Keratinocyte (primary cell): ENCODE measurements around the gene B4GALNT4. TPM values are rescaled to one million over a fixed set of nuclear protein-coding genes. Genes with fewer than 3 reads are reported as not detected.
A peak's percentile ranks its signal among the peaks of the same experiment; 100 is the strongest.

Experiments used
- DNase-seq: peaks from one replicate; pipeline ENCODE4 v3.0.0-alpha.2; 2011; ENCODE audit warnings: low read depth, missing footprints, low spot score
- FAIRE-seq: peaks from 2 replicates; lab custom pipeline; 2011; peaks lifted over from hg19 to GRCh38; lab: Jason Lieb, UNC
- H2AFZ ChIP-seq: 2 replicates; pipeline ENCODE4 v1.6.0; 2012; ENCODE audit warnings: low read length, control low read depth, inconsistent platforms; ENCODE audit not compliant: control insufficient read depth
- H3K27ac ChIP-seq: 2 replicates; pipeline ENCODE4 v1.5.1; 2011; ENCODE audit warnings: low read length; ENCODE audit not compliant: control insufficient read depth, insufficient read depth
- H3K27me3 ChIP-seq: 3 replicates; pipeline ENCODE4 v1.6.0; 2011; ENCODE audit warnings: low read length; ENCODE audit not compliant: control insufficient read depth, insufficient read depth; ENCODE audit errors: extremely low read depth
- H3K36me3 ChIP-seq, 2 experiments: 2 replicates in 1 of 2; 3 replicates in 1 of 2; pipeline ENCODE4 v1.5.1; 2011; ENCODE audit warnings: low read length in 2 of 2, mild to moderate bottlenecking in 1 of 2; ENCODE audit not compliant: control insufficient read depth in 2 of 2, insufficient read depth in 2 of 2; ENCODE audit errors: extremely low read depth in 1 of 2
- H3K4me1 ChIP-seq: 3 replicates; pipeline ENCODE4 v1.5.1; 2011; ENCODE audit warnings: low read length; ENCODE audit not compliant: control insufficient read depth, insufficient read depth; ENCODE audit errors: extremely low read depth
- H3K4me2 ChIP-seq: 3 replicates; pipeline ENCODE4 v1.6.0; 2011; ENCODE audit warnings: low read depth, low read length; ENCODE audit not compliant: control insufficient read depth, insufficient read depth; ENCODE audit errors: extremely low read depth
- H3K4me3 ChIP-seq, 3 experiments: fragments of 200-600 bp in 1 of 3; sonication (generic) in 1 of 3; 2 replicates in 2 of 3; 3 replicates in 1 of 3; pipeline ENCODE4 v1.5.1; 2011 to 2016; ENCODE audit warnings: low read length in 3 of 3, mild to moderate bottlenecking in 3 of 3, control low read depth in 2 of 3, inconsistent platforms in 1 of 3, low read depth in 1 of 3, mixed read lengths in 1 of 3, mixed run types in 1 of 3, moderate library complexity in 1 of 3; ENCODE audit not compliant: control insufficient read depth in 2 of 3, insufficient read depth in 2 of 3; ENCODE audit errors: extremely low read depth in 1 of 3
- H3K79me2 ChIP-seq: 2 replicates; pipeline ENCODE4 v1.6.0; 2012; ENCODE audit warnings: low read length; ENCODE audit not compliant: control insufficient read depth, insufficient read depth
- H3K9ac ChIP-seq: 3 replicates; pipeline ENCODE4 v1.6.0; 2011; ENCODE audit warnings: low read length; ENCODE audit not compliant: control insufficient read depth, insufficient read depth; ENCODE audit errors: extremely low read depth
- H3K9me1 ChIP-seq: 3 replicates; pipeline ENCODE4 v1.6.0; 2011; ENCODE audit warnings: low read length; ENCODE audit not compliant: control insufficient read depth, insufficient read depth; ENCODE audit errors: extremely low read depth
- H3K9me3 ChIP-seq: 2 replicates; pipeline ENCODE4 v1.5.1; 2012; ENCODE audit warnings: low read depth, low read length; ENCODE audit not compliant: control insufficient read depth
- H4K20me1 ChIP-seq: 3 replicates; pipeline ENCODE4 v1.6.0; 2011; ENCODE audit warnings: low read length; ENCODE audit not compliant: control insufficient read depth, insufficient read depth; ENCODE audit errors: extremely low read depth
- CTCF ChIP-seq, 3 experiments: IDR thresholded peaks in 1 of 3; conservative IDR thresholded peaks in 1 of 3; optimal IDR thresholded peaks in 1 of 3; 2 replicates in 2 of 3; 3 replicates in 1 of 3; pipeline versions ENCODE3 to v1.5.1; 2011; ENCODE audit warnings: low read length in 3 of 3, mild to moderate bottlenecking in 3 of 3, moderate library complexity in 2 of 3, control low read depth in 1 of 3, inconsistent platforms in 1 of 3; ENCODE audit not compliant: insufficient read depth in 2 of 3; ENCODE audit errors: extremely low read depth in 1 of 3
- EZH2 ChIP-seq: IDR thresholded peaks from one replicate; pipeline ENCODE4 v1.6.1; 2012; ENCODE audit warnings: inconsistent platforms, mild to moderate bottlenecking, low read length, moderate library complexity
- dilution Hi-C: fragments of 300-500 bp; cut with MboI; formaldehyde crosslinking; loops from one replicate; pipeline ENCODE4 v1.7.0; 2020; ENCODE audit warnings: low sequenced_read_pairs; ENCODE audit not compliant: extremely low pct_ligation_motif_present
- polyA plus RNA-seq, 5 experiments: library from polyadenylated mRNA; depleted of rRNA in 3 of 5; stranded (reverse) in 3 of 5; stranded (forward) in 1 of 5; unstranded in 1 of 5; fragments of >200 nt; gene quantifications; 1 replicate in 1 of 5; 2 replicates in 3 of 5; 3 replicates in 1 of 5; pipeline versions ENCODE4 v1.2.1 to v1.2.3, GENCODE V29; 2011 to 2012; ENCODE audit warnings: missing spikeins in 2 of 5, low read depth in 1 of 5, low replicate concordance in 1 of 5

Gene B4GALNT4
- polyA plus RNA-seq, 1 donor (not counting 4 experiments of a cell fraction or from before 2014, with no cell fraction given): 7.3 TPM

- Histone ChIP-seq H3K9me1 (no peaks in the 10 kb centered on the region), H3K9ac (no peak overlapping the region), H3K36me3 (peaks cover 5 to 27% of the 10 kb centered on the region in 2 experiments), H3K27ac (no peak overlapping the region), H3K4me1 (peaks cover 19% of the 10 kb centered on the region), H3K79me2 (peaks cover 67% of the 10 kb centered on the region), H3K9me3 (no peaks in the 10 kb centered on the region), H2AFZ (no peak overlapping the region), H4K20me1 (peaks cover 10% of the 10 kb centered on the region), H3K4me2 (peak overlapping the region; percentile 93), H3K27me3 (no peaks in the 10 kb centered on the region), H3K4me3 (no peak overlapping the region)
- FAIRE-seq (no peak), DNase-seq (no peak)
- TF ChIP-seq CTCF (optimal IDR thresholded peaks at IDR 0.05 in 1 of 3, IDR thresholded peaks at IDR 0.05 in 1 of 3, conservative IDR thresholded peaks at IDR 0.05 in 1 of 3; ENCODE audit: extremely low read depth in 1 of 3, insufficient read depth in 2 of 3, low read length in 3 of 3) (peak in 2 of 3 experiments; percentile 29 to 36), EZH2 (no peak)
- dilution Hi-C loops: no loop called here
Observed at GRCh38 chr11:396511-396947, 27.2 kb downstream of the B4GALNT4 start.

- Histone ChIP-seq H3K4me2 (no peak overlapping the region), H3K27ac (no peak overlapping the region), H3K9me3 (no peaks in the 10 kb centered on the region), H2AFZ (no peak overlapping the region), H3K9ac (no peak overlapping the region), H3K4me1 (peaks cover 15% of the 10 kb centered on the region), H3K4me3 (no peak overlapping the region), H4K20me1 (peaks cover 10% of the 10 kb centered on the region), H3K27me3 (no peaks in the 10 kb centered on the region), H3K9me1 (no peaks in the 10 kb centered on the region), H3K36me3 (peaks cover 5 to 27% of the 10 kb centered on the region in 2 experiments), H3K79me2 (peaks cover 61% of the 10 kb centered on the region)
- DNase-seq (no peak), FAIRE-seq (no peak)
- dilution Hi-C loops: no loop called here
- TF ChIP-seq CTCF (optimal IDR thresholded peaks at IDR 0.05 in 1 of 3, IDR thresholded peaks at IDR 0.05 in 1 of 3, conservative IDR thresholded peaks at IDR 0.05 in 1 of 3; ENCODE audit: extremely low read depth in 1 of 3, insufficient read depth in 2 of 3, low read length in 3 of 3) (no peak), EZH2 (no peak)
Observed at GRCh38 chr11:396948-397548, 27.7 kb downstream of the B4GALNT4 start.
